ENCODE measurements around the gene SMG6. TPM values are rescaled to one million over a fixed set of nuclear protein-coding genes. Genes with fewer than 3 reads are reported as not detected.

SMG6 gene
- total RNA-seq, 2 donors from 2014 or later: 12.5 to 22.1 TPM

DNA sequence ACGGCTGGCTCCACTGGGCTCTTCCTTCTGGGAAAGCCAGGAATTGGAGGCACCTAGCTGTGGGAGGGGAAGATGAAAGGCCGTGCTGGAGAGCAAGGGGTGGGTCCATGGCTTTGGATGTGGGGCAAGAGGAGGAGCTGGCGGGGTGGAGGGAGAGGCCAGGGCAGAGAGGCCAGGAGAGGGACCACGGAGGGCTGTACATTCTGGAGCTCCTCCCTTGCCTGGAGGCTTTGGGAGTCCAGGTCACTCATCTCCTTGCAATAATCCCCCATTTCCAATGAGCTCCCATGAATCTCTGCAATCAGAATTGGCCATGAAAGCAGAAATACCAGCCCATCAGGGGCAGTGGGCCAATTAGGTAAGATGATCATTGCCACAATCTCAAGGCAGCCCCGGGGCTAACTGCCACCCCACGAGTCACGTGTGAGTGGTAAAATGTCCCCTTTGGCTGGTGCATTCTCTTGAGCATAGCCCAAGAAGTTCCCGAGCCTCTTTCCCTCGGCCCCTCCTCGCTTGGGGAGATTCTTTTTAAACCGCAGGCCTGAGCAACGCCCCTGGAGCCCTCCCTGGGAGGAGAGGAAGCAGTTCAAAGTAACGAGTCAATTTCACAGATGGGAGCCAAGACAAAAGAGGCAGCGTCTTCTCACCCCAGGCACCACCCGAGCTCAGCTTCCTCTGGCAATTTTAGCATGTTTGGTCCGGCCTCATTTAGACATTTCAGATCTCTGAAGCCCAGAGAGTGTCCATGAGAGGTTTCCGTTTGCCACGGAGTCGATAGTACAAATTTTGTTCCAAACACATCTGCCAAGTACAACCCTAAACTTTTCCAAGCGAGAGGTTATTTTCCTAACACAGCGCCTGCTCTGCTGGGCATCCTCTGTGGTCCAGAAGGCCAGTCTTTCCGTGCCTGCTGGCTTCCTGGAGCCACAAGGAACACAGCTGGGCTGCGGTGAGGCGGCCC lies 291.9 kb downstream of the SMG6 start:
- no peaks in the 10 kb centered on the region for H3K9me3 ChIP-seq
- peak; percentile 85 for ATAC-seq
- intact Hi-C loops (cut with DNase I): no loop called here
- peak; percentile 64 to 77 (median 68) for DNase-seq
- peaks cover 28% of the 10 kb centered on the region for H3K4me1 ChIP-seq
- no peaks in the 10 kb centered on the region for H3K36me3 ChIP-seq (replicated peaks in 1 of 2; ENCODE audit: insufficient read depth in 1 of 2, low read depth in 2 of 2)
- no peak overlapping the region for H3K4me3 ChIP-seq
- H3K27ac ChIP-seq: peak overlapping the region in 3 of 4 donors; percentile 54 to 68 (median 57)
- no peaks in the 10 kb centered on the region for H3K27me3 ChIP-seq
- TF ChIP-seq POLR2A (IDR thresholded peaks at IDR 0.05): no peak
- TF ChIP-seq, protein P1, sequence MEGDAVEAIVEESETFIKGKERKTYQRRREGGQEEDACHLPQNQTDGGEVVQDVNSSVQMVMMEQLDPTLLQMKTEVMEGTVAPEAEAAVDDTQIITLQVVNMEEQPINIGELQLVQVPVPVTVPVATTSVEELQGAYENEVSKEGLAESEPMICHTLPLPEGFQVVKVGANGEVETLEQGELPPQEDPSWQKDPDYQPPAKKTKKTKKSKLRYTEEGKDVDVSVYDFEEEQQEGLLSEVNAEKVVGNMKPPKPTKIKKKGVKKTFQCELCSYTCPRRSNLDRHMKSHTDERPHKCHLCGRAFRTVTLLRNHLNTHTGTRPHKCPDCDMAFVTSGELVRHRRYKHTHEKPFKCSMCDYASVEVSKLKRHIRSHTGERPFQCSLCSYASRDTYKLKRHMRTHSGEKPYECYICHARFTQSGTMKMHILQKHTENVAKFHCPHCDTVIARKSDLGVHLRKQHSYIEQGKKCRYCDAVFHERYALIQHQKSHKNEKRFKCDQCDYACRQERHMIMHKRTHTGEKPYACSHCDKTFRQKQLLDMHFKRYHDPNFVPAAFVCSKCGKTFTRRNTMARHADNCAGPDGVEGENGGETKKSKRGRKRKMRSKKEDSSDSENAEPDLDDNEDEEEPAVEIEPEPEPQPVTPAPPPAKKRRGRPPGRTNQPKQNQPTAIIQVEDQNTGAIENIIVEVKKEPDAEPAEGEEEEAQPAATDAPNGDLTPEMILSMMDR (IDR thresholded peaks at IDR 0.05): no peak
- 35 to 66% methylated on average over 16 to 24 of the region's 24 CpGs for WGBS, 2 donors

MicroRNA genes within 50 kb of the gene (microRNA counts, 767-probe panel; counts per million panel counts)
- microRNA hsa-miR-132-3p (4,801 to 6,604 counts per million in 2 donors), microRNA hsa-miR-212-3p (0 to 736 counts per million in 2 donors)

Small RNA genes within 50 kb of the gene (microRNA-seq; reads per million reads assigned to microRNA genes)
- gene MIR132 (ENCODE audit: borderline number of aligned reads in 2 of 2, borderline replicate concordance in 2 of 2): 624 to 1,014 reads per million in 2 donors
- gene MIR212 (ENCODE audit: borderline number of aligned reads in 2 of 2, borderline replicate concordance in 2 of 2): 23.7 to 27.8 reads per million in 2 donors

Small RNA genes within 50 kb of the gene (small RNA-seq; reads per million reads assigned to genes)
- not detected for gene AC090617.6
- gene AC090617.7: not detected
- gene AC090617.8: not detected
- not detected for gene AC090617.9
- 2.4 reads per million, percentile 74 among the genes with 10 or more reads in this experiment for gene MIR132
- 0.80 reads per million, percentile 23 among the genes with 10 or more reads in this experiment for gene MIR212
- gene OVCA2: not detected
- gene RN7SL624P: not detected
- 1,750 reads per million, percentile 99 among the genes with 10 or more reads in this experiment for gene SNORD91A
- 402 reads per million, percentile 98 among the genes with 10 or more reads in this experiment for gene SNORD91B

Other genes starting within 250 kb of the SMG6 start
- gene HIC1, start 248.7 kb downstream of the SMG6 start, total RNA-seq: 10 to 100 TPM in 1 of 2 donors, 1 to 10 TPM in 1; 9.6 to 18.1 TPM
- 1 to 10 TPM; 4.6 to 9.3 TPM for gene SRR, start 165 bp upstream of the SMG6 start, total RNA-seq
- 10 to 100 TPM; 24.9 to 59.3 TPM for gene TSR1, start 32.7 kb upstream of the SMG6 start, total RNA-seq
- 10 to 100 TPM; 32.7 to 77.5 TPM for gene SGSM2, start 33.7 kb upstream of the SMG6 start, total RNA-seq
- gene MNT, start 97.3 kb upstream of the SMG6 start, total RNA-seq: 10 to 100 TPM in 1 of 2 donors, 1 to 10 TPM in 1; 5.4 to 12.2 TPM
- gene METTL16, start 208.1 kb upstream of the SMG6 start, total RNA-seq: 10 to 100 TPM; 12.9 to 24.1 TPM